SK-N-SH treated with all-trans-retinoic acid at 6 μM for 48 hours (cell line): ENCODE measurements around the gene PLSCR2.

Experiments used
- ATAC-seq: fragments of 200-7000 bp; cut with Tn5 transposase; 3 replicates; pipeline ENCODE4 v1.9.1; 2020; ENCODE audit warnings: mild to moderate bottlenecking, moderate library complexity
- ARNTL ChIP-seq: fragments of 450-650 bp; formaldehyde crosslinking; IDR thresholded peaks from 2 replicates; pipeline ENCODE4 v1.5.0; 2020; ENCODE audit warnings: low read depth, mild to moderate bottlenecking, moderate library complexity, borderline replicate concordance
- CSDC2 ChIP-seq: fragments of 250-450 bp; sonication (Bioruptor Pico); IDR thresholded peaks from 2 replicates; pipeline ENCODE4 v1.5.0; 2020; ENCODE audit warnings: mild to moderate bottlenecking, moderate library complexity
- GLIS3 ChIP-seq: fragments of 250-450 bp; sonication (Bioruptor Pico); IDR thresholded peaks from 2 replicates; pipeline ENCODE4 v1.5.0; 2020; ENCODE audit warnings: mild to moderate bottlenecking, moderate library complexity
- ISL1 ChIP-seq: fragments of 250-450 bp; sonication (Bioruptor Pico); IDR thresholded peaks from 2 replicates; pipeline ENCODE4 v2.1.2; 2022; ENCODE audit warnings: mild to moderate bottlenecking, moderate library complexity
- OSR1 ChIP-seq: fragments of 250-450 bp; sonication (Bioruptor Pico); IDR thresholded peaks from 2 replicates; pipeline ENCODE4 v1.8.0; 2022; ENCODE audit warnings: moderate library complexity, mild to moderate bottlenecking, inconsistent platforms
- PPARA ChIP-seq: fragments of 250-450 bp; sonication (Bioruptor Pico); IDR thresholded peaks from 2 replicates; pipeline ENCODE4 v1.5.0; 2020; ENCODE audit warnings: mild to moderate bottlenecking, borderline replicate concordance
- RARB ChIP-seq: fragments of 250-450 bp; sonication (Bioruptor Pico); IDR thresholded peaks from 2 replicates; pipeline ENCODE4 v1.8.0; 2021; ENCODE audit warnings: mild to moderate bottlenecking, moderate library complexity
- SNAI2 ChIP-seq: fragments of 250-450 bp; sonication (Bioruptor Pico); IDR thresholded peaks from 2 replicates; pipeline ENCODE4 v1.5.0; 2020; ENCODE audit warnings: mild to moderate bottlenecking, moderate library complexity
- TCF4 ChIP-seq: fragments of 250-450 bp; sonication (Bioruptor Pico); IDR thresholded peaks from 2 replicates; pipeline ENCODE4 v1.8.0; 2021; ENCODE audit warnings: mild to moderate bottlenecking, moderate library complexity, borderline replicate concordance
- TOX ChIP-seq: fragments of 250-450 bp; sonication (Bioruptor Pico); IDR thresholded peaks from 2 replicates; pipeline ENCODE4 v1.8.0; 2021; ENCODE audit warnings: mild to moderate bottlenecking, moderate library complexity, borderline replicate concordance
- ZFP3 ChIP-seq: fragments of 250-450 bp; sonication (Bioruptor Pico); IDR thresholded peaks from 2 replicates; pipeline ENCODE4 v1.5.0; 2020; ENCODE audit warnings: mild to moderate bottlenecking, moderate library complexity
- ZFP30 ChIP-seq: fragments of 450-650 bp; formaldehyde crosslinking; IDR thresholded peaks from 2 replicates; pipeline ENCODE4 v1.5.0; 2022; ENCODE audit warnings: mild to moderate bottlenecking, moderate library complexity
- ZNF565 ChIP-seq: fragments of 450-650 bp; formaldehyde crosslinking; conservative IDR thresholded peaks from 2 replicates; pipeline ENCODE4 v1.5.0; 2020; ENCODE audit warnings: low read depth, mild to moderate bottlenecking, moderate library complexity
- ZNF70 ChIP-seq: fragments of 450-650 bp; formaldehyde crosslinking; IDR thresholded peaks from 2 replicates; pipeline ENCODE4 v1.5.0; 2020; ENCODE audit warnings: mild to moderate bottlenecking, moderate library complexity
- ZNF8 ChIP-seq: fragments of 450-650 bp; formaldehyde crosslinking; IDR thresholded peaks from 2 replicates; pipeline ENCODE4 v1.5.0; 2020; ENCODE audit warnings: mild to moderate bottlenecking, moderate library complexity
- TF ChIP-seq, protein P1 (sequence below): fragments of 250-450 bp; sonication (Bioruptor Pico); IDR thresholded peaks from 2 replicates; pipeline ENCODE4 v1.5.1; 2020; ENCODE audit warnings: low read depth, mild to moderate bottlenecking, moderate library complexity
- TF ChIP-seq, protein P2 (sequence below): fragments of 250-450 bp; sonication (Bioruptor Pico); IDR thresholded peaks from 2 replicates; pipeline ENCODE4 v1.8.0; 2020; ENCODE audit warnings: mild to moderate bottlenecking, moderate library complexity, borderline replicate concordance
- TF ChIP-seq, protein P3 (sequence below): fragments of 250-450 bp; sonication (Bioruptor Pico); IDR thresholded peaks from 2 replicates; pipeline ENCODE4 v1.5.1; 2021; ENCODE audit warnings: mild to moderate bottlenecking, moderate library complexity
- TF ChIP-seq, protein P4 (sequence below): fragments of 250-450 bp; sonication (Bioruptor Pico); IDR thresholded peaks from 2 replicates; pipeline ENCODE4 v1.8.0; 2021; ENCODE audit warnings: low read depth, mild to moderate bottlenecking, moderate library complexity, borderline replicate concordance
- TF ChIP-seq, protein P5 (sequence below): fragments of 250-450 bp; sonication (Bioruptor Pico); IDR thresholded peaks from 2 replicates; pipeline ENCODE4 v1.5.0; 2020; ENCODE audit warnings: mild to moderate bottlenecking, moderate library complexity

Gene PLSCR2, protein sequence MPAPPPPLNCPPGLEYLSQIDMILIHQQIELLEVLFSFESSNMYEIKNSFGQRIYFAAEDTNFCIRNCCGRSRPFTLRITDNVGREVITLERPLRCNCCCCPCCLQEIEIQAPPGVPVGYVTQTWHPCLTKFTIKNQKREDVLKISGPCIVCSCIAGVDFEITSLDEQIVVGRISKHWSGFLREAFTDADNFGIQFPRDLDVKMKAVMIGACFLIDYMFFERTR

DNA sequence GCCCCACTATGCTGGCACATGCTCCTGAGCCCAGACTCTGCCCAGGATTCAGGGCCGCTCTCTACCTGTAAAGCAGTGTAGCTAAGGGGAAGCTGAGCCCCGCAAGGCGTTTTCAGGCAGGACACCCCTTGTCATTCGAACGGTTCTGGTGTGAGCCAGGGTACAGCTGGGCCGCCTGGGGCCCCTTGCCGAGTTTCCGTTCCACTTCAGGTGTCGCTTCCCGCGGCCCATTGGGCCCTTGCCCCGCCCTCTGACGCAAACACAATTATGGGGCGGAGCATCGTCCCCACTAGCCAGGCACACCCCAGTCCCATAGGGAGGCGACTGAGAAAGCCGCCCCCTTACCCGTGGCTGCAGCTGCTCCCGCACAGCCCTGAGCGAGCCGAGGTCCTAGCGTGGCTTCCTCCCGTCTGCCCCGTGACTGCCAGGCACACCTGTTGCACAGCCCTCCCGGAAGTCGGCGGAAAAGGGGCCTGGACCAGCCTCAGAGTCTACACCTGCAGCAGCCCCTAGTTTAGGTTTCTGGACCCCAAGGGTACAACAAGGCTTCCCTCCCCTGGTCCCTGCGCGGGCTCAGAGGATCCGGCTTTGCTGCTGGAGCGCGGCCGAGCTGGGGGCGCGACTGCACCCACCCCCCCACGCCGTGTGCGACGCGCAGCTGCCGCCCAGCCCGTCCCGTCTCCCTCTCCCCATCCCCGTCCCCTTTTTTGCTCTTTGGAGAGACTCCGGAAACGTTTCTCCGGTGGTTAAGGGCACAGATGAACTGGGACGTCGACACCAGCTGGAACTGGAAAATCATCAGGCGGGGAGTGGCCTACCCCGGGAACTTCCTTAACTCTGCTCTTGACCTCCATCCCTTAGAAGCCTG lies at the start of gene PLSCR2:
Gene PLSCR2 (minus strand): TSS at position 412 of the 868 bp plus-strand sequence. CDS start 9,657 bp downstream, outside the sequence.
- peak; percentile 76 for ATAC-seq
- TF ChIP-seq ZNF70 (CRISPR knock-in tag) = no peak
- TF ChIP-seq CSDC2 (CRISPR knock-in tag) = no peak
- no peak for TF ChIP-seq TOX (CRISPR knock-in tag)
- TF ChIP-seq ZFP3 (CRISPR knock-in tag) = no peak
- TF ChIP-seq, protein P1, sequence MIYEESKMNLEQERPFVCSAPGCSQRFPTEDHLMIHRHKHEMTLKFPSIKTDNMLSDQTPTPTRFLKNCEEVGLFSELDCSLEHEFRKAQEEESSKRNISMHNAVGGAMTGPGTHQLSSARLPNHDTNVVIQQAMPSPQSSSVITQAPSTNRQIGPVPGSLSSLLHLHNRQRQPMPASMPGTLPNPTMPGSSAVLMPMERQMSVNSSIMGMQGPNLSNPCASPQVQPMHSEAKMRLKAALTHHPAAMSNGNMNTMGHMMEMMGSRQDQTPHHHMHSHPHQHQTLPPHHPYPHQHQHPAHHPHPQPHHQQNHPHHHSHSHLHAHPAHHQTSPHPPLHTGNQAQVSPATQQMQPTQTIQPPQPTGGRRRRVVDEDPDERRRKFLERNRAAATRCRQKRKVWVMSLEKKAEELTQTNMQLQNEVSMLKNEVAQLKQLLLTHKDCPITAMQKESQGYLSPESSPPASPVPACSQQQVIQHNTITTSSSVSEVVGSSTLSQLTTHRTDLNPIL (CRISPR knock-in tag) = no peak
- TF ChIP-seq ZNF565 (CRISPR knock-in tag) = no peak
- TF ChIP-seq, protein P2, sequence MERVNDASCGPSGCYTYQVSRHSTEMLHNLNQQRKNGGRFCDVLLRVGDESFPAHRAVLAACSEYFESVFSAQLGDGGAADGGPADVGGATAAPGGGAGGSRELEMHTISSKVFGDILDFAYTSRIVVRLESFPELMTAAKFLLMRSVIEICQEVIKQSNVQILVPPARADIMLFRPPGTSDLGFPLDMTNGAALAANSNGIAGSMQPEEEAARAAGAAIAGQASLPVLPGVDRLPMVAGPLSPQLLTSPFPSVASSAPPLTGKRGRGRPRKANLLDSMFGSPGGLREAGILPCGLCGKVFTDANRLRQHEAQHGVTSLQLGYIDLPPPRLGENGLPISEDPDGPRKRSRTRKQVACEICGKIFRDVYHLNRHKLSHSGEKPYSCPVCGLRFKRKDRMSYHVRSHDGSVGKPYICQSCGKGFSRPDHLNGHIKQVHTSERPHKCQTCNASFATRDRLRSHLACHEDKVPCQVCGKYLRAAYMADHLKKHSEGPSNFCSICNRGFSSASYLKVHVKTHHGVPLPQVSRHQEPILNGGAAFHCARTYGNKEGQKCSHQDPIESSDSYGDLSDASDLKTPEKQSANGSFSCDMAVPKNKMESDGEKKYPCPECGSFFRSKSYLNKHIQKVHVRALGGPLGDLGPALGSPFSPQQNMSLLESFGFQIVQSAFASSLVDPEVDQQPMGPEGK (CRISPR knock-in tag) = no peak
- TF ChIP-seq, protein P3, sequence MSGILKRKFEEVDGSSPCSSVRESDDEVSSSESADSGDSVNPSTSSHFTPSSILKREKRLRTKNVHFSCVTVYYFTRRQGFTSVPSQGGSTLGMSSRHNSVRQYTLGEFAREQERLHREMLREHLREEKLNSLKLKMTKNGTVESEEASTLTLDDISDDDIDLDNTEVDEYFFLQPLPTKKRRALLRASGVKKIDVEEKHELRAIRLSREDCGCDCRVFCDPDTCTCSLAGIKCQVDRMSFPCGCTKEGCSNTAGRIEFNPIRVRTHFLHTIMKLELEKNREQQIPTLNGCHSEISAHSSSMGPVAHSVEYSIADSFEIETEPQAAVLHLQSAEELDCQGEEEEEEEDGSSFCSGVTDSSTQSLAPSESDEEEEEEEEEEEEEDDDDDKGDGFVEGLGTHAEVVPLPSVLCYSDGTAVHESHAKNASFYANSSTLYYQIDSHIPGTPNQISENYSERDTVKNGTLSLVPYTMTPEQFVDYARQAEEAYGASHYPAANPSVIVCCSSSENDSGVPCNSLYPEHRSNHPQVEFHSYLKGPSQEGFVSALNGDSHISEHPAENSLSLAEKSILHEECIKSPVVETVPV = no peak
- no peak for TF ChIP-seq PPARA (CRISPR knock-in tag)
- TF ChIP-seq ARNTL = no peak
- TF ChIP-seq, protein P4, sequence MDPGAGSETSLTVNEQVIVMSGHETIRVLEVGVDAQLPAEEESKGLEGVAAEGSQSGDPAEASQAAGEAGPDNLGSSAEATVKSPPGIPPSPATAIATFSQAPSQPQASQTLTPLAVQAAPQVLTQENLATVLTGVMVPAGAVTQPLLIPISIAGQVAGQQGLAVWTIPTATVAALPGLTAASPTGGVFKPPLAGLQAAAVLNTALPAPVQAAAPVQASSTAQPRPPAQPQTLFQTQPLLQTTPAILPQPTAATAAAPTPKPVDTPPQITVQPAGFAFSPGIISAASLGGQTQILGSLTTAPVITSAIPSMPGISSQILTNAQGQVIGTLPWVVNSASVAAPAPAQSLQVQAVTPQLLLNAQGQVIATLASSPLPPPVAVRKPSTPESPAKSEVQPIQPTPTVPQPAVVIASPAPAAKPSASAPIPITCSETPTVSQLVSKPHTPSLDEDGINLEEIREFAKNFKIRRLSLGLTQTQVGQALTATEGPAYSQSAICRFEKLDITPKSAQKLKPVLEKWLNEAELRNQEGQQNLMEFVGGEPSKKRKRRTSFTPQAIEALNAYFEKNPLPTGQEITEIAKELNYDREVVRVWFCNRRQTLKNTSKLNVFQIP = no peak
- TF ChIP-seq, protein P5, sequence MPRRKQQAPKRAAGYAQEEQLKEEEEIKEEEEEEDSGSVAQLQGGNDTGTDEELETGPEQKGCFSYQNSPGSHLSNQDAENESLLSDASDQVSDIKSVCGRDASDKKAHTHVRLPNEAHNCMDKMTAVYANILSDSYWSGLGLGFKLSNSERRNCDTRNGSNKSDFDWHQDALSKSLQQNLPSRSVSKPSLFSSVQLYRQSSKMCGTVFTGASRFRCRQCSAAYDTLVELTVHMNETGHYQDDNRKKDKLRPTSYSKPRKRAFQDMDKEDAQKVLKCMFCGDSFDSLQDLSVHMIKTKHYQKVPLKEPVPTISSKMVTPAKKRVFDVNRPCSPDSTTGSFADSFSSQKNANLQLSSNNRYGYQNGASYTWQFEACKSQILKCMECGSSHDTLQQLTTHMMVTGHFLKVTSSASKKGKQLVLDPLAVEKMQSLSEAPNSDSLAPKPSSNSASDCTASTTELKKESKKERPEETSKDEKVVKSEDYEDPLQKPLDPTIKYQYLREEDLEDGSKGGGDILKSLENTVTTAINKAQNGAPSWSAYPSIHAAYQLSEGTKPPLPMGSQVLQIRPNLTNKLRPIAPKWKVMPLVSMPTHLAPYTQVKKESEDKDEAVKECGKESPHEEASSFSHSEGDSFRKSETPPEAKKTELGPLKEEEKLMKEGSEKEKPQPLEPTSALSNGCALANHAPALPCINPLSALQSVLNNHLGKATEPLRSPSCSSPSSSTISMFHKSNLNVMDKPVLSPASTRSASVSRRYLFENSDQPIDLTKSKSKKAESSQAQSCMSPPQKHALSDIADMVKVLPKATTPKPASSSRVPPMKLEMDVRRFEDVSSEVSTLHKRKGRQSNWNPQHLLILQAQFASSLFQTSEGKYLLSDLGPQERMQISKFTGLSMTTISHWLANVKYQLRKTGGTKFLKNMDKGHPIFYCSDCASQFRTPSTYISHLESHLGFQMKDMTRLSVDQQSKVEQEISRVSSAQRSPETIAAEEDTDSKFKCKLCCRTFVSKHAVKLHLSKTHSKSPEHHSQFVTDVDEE (CRISPR knock-in tag) = no peak
- TF ChIP-seq ISL1 = no peak

DNA sequence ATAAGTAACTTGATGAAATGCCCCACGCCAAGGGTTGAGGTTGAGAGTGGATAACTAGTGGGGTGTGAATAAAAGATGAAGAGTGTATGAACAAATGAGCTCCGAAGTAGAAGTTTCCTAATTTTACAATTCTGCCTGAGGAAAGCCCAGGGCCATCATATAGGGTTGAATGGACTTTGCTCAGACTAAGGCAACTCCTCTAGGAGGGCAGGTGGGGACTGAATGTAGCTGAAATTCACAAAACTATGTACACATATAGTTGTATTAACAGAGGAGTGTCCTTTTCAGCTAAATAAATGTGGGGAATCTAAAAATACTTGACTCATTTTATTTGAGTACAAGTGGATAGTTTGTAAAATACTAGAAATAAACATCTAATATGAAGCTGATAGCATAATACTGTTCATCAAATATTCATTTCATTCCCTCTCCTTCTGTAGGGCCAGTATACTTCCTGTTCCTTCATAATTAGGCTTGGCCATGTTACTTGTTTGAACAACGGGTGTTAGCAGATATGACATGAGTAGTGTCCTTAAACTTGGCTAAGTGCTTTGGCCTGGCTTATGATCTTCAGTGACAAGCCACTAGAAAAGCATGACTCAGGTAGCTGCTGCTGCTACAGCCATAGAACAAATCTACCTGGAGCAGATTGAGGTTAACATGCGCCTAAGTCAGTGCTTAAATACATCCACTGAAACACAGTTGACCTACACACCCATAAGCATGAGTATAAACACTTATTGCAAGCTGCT lies 48.5 kb upstream of the PLSCR2 start:
- no peak for ATAC-seq
- TF ChIP-seq ARNTL = no peak
- TF ChIP-seq OSR1 = no peak
- no peak for TF ChIP-seq ZNF8 (CRISPR knock-in tag)
- TF ChIP-seq GLIS3 = no peak
- TF ChIP-seq RARB = no peak
- no peak for TF ChIP-seq ZNF565 (CRISPR knock-in tag)
- no peak for TF ChIP-seq TOX (CRISPR knock-in tag)
- TF ChIP-seq, protein P2 (CRISPR knock-in tag) = no peak
- TF ChIP-seq TCF4 (CRISPR knock-in tag) = no peak
- TF ChIP-seq ZFP3 (CRISPR knock-in tag) = no peak
- TF ChIP-seq, protein P5 (CRISPR knock-in tag) = no peak
- TF ChIP-seq, protein P3 = no peak
- no peak for TF ChIP-seq SNAI2
- no peak for TF ChIP-seq ZFP30 (CRISPR knock-in tag)
